SU-DHL-6 (cell line): ENCODE measurements around the gene ACTRT1.

Source experiments
- H2AFZ ChIP-seq: fragments of 200-600 bp; sonication (generic); 2 replicates; pipeline ENCODE4 v1.6.1; 2014; ENCODE audit warnings: low read depth, mild to moderate bottlenecking, moderate library complexity, mixed read lengths, antibody characterized with exemption, low read length; ENCODE audit not compliant: severe bottlenecking
- H3F3A ChIP-seq: fragments of 200-600 bp; shearing (Covaris generic); 2 replicates; pipeline ENCODE4 v1.6.0; 2016; ENCODE audit warnings: antibody characterized with exemption, mild to moderate bottlenecking; ENCODE audit not compliant: insufficient read depth
- H3K27ac ChIP-seq: fragments of 200-600 bp; sonication (generic); 2 replicates; pipeline ENCODE4 v1.5.1; 2016; ENCODE audit warnings: low read depth, mild to moderate bottlenecking, low read length, moderate library complexity, mixed read lengths
- H3K27me3 ChIP-seq: fragments of 200-600 bp; sonication (generic), shearing (Covaris generic); 2 replicates; pipeline ENCODE4 v1.6.0; 2014; ENCODE audit warnings: mild to moderate bottlenecking, low read length
- H3K36me3 ChIP-seq: fragments of 200-600 bp; sonication (generic); 2 replicates; pipeline ENCODE4 v1.6.1; 2014; ENCODE audit warnings: mild to moderate bottlenecking, low read length, mixed read lengths
- H3K4me2 ChIP-seq: fragments of 300-600, 200-600 bp; shearing (Covaris generic), sonication (generic); 2 replicates; pipeline ENCODE4 v1.6.0; 2014; ENCODE audit warnings: low read length, low read depth, mild to moderate bottlenecking; ENCODE audit not compliant: poor library complexity, severe bottlenecking
- H3K4me3 ChIP-seq: fragments of 200-600 bp; sonication (generic); 2 replicates; pipeline ENCODE4 v1.5.1; 2014; ENCODE audit warnings: antibody characterized with exemption, low read length, mild to moderate bottlenecking, mixed read lengths; ENCODE audit not compliant: insufficient read depth, poor library complexity, severe bottlenecking
- H3K79me2 ChIP-seq: fragments of 200-600 bp; sonication (generic); 2 replicates; pipeline ENCODE4 v1.6.1; 2014; ENCODE audit warnings: mild to moderate bottlenecking, low read length, moderate library complexity; ENCODE audit not compliant: insufficient read depth
- H3K9ac ChIP-seq: fragments of 200-600 bp; sonication (generic); 2 replicates; pipeline ENCODE4 v1.7.0; 2014; ENCODE audit warnings: mild to moderate bottlenecking, low read length
- H3K9me2 ChIP-seq: fragments of 200-600 bp; sonication (generic); replicated peaks from 2 replicates; pipeline ENCODE4 v1.6.1; 2014; ENCODE audit warnings: low read length; ENCODE audit not compliant: insufficient read depth
- H3K9me3 ChIP-seq: fragments of 200-600 bp; sonication (generic); 2 replicates; pipeline ENCODE4 v1.6.1; 2014; ENCODE audit warnings: low read length, mixed read lengths; ENCODE audit not compliant: insufficient read depth
- H4K20me1 ChIP-seq: fragments of 200-600 bp; sonication (generic); 2 replicates; pipeline ENCODE4 v1.6.1; 2014; ENCODE audit warnings: low read depth, mild to moderate bottlenecking, antibody characterized with exemption, low read length, moderate library complexity, mixed read lengths
- EZH2phosphoT487 ChIP-seq: fragments of 200-600 bp; sonication (generic), shearing (Covaris generic); conservative IDR thresholded peaks from 2 replicates; pipeline ENCODE4 v1.6.1; 2018; ENCODE audit warnings: mild to moderate bottlenecking, antibody characterized with exemption, low read length, moderate library complexity, mixed read lengths
- TF ChIP-seq, protein P1 (sequence below): fragments of 200-600 bp; sonication (generic); IDR thresholded peaks from one replicate; pipeline ENCODE4 v1.5.1; 2017; ENCODE audit warnings: antibody characterized with exemption, mild to moderate bottlenecking, low read length, moderate library complexity; ENCODE audit not compliant: insufficient read depth, poor library complexity, severe bottlenecking

ACTRT1 gene

DNA sequence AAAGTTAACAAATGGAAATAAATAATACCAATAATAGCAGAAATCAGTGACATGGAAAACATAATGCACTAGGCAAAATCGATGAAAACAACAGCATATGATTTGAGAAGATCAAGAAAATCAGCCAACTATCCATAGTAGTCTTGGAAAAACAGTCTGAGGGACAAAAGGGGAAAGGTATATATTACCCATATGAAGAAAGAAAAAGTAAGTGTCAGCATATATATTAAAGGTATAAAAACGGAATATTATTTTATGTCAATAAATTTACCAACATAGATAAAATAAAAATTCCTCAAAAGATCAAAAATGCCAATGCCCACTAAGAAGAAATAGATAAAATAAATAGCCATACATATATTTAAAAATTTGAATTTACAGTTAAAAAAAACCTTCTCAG lies 33.0 kb downstream of the ACTRT1 start:
- Histone ChIP-seq H3K9me3 (no peaks in the 10 kb centered on the region), H2AFZ (no peak overlapping the region), H3K4me3 (no peak overlapping the region), H3K9me2 (no peaks in the 10 kb centered on the region), H3K27me3 (no peaks in the 10 kb centered on the region), H3K36me3 (no peaks in the 10 kb centered on the region), H3K79me2 (no peaks in the 10 kb centered on the region), H3F3A (no peaks in the 10 kb centered on the region), H3K9ac (no peak overlapping the region), H3K27ac (no peak overlapping the region), H4K20me1 (no peaks in the 10 kb centered on the region), H3K4me2 (no peak overlapping the region)
- no peak for TF ChIP-seq EZH2phosphoT487
- TF ChIP-seq, protein P1, sequence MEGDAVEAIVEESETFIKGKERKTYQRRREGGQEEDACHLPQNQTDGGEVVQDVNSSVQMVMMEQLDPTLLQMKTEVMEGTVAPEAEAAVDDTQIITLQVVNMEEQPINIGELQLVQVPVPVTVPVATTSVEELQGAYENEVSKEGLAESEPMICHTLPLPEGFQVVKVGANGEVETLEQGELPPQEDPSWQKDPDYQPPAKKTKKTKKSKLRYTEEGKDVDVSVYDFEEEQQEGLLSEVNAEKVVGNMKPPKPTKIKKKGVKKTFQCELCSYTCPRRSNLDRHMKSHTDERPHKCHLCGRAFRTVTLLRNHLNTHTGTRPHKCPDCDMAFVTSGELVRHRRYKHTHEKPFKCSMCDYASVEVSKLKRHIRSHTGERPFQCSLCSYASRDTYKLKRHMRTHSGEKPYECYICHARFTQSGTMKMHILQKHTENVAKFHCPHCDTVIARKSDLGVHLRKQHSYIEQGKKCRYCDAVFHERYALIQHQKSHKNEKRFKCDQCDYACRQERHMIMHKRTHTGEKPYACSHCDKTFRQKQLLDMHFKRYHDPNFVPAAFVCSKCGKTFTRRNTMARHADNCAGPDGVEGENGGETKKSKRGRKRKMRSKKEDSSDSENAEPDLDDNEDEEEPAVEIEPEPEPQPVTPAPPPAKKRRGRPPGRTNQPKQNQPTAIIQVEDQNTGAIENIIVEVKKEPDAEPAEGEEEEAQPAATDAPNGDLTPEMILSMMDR = no peak

DNA sequence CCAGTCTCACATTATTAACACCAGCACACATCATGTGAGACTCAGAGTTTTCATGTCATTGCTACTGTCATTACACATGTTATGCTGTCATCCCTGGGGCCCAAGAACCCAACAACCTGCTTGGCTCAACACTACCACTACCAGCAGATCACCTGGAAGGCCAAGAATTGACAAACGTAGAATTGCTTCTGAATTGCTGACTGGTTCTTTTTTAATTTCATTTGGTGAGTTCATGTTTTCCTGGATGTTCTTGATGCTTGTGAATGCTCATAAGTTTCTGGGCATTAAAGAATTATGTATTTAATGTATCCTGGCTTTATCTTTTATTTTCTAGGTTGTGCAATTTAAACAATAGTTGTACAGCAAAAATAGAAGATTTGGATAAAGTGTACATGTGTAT lies 40.2 kb downstream of the ACTRT1 start:
- no peaks in the 10 kb centered on the region for H3K27me3 ChIP-seq
- H3K9ac ChIP-seq = no peak overlapping the region
- no peaks in the 10 kb centered on the region for H3K79me2 ChIP-seq
- H3K4me2 ChIP-seq = no peak overlapping the region
- H3K4me3 ChIP-seq = no peak overlapping the region
- no peak overlapping the region for H2AFZ ChIP-seq
- no peaks in the 10 kb centered on the region for H3K36me3 ChIP-seq
- no peak overlapping the region for H3K27ac ChIP-seq
- H3K9me3 ChIP-seq = no peaks in the 10 kb centered on the region
- no peak for TF ChIP-seq EZH2phosphoT487
- TF ChIP-seq, protein P1 = no peak
- no peaks in the 10 kb centered on the region for H4K20me1 ChIP-seq
- no peaks in the 10 kb centered on the region for H3K9me2 ChIP-seq
- H3F3A ChIP-seq = no peaks in the 10 kb centered on the region

DNA sequence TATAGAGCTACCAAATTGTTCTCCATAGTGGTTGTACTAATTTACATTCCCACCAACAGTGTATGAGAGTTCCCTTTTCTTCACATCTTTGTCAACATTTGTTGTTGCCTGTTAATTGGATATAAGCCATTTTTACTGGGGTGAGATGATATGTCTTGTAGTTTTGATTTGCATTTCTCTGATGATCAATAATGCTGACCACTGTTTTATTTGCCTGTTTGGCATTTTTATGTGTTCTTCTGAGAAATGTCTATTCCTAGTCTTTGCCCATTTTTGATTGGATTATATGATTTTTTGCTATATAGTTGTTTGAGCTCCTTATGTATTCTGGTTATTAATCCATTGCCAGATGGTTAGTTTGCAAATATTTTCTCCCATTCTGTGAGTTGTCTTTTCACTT lies 44.3 kb downstream of the ACTRT1 start:
- Histone ChIP-seq H3F3A (no peaks in the 10 kb centered on the region), H3K79me2 (no peaks in the 10 kb centered on the region), H3K4me3 (no peak overlapping the region), H3K27ac (no peak overlapping the region), H3K4me2 (no peak overlapping the region), H3K9ac (no peak overlapping the region), H3K9me3 (no peaks in the 10 kb centered on the region), H3K36me3 (no peaks in the 10 kb centered on the region), H2AFZ (no peak overlapping the region), H3K9me2 (no peaks in the 10 kb centered on the region), H4K20me1 (no peaks in the 10 kb centered on the region), H3K27me3 (no peaks in the 10 kb centered on the region)
- TF ChIP-seq, protein P1 = no peak
- TF ChIP-seq EZH2phosphoT487 = no peak
